ENCODE results near the gene CACNB2.

DNA sequence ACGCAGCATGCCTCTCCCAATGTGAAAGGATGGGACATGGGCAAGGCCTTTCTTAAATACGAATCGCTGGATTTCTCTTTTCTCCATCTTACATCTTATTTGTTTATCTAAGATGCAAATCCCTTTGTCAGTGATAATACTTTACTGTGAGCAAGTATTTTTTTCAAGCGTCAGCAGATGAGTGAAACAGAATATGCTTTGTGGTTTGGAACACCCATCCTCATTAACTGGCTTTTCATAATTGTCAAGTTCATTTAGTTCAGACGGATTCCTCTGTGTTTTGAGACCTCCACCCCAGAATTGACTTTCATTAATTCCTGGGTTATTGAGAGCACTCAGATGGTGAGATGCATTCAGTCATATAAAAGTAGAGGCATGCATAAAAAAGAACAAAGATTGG lies 361.4 kb downstream of the CACNB2 start:
- TF ChIP-seq ZNF384 (IDR thresholded peaks at IDR 0.05), result no peak
- no peak for TF ChIP-seq FOXK2 (IDR thresholded peaks at IDR 0.05)
- TF ChIP-seq CTBP1 (IDR thresholded peaks at IDR 0.05; ENCODE audit: borderline replicate concordance), result no peak
